Choroid plexus epithelial cell (primary cell): ENCODE results near the gene LRRC23.

Source experiments
- DNase-seq: peaks from one replicate; pipeline ENCODE4 v3.0.0-alpha.2; 2010; ENCODE audit warnings: low read depth
- H3K4me3 ChIP-seq: 2 replicates; pipeline ENCODE4 v1.5.1; 2011; ENCODE audit warnings: low read depth, mild to moderate bottlenecking, control low read depth, low read length, moderate library complexity
- TF ChIP-seq, protein P1 (sequence below): conservative IDR thresholded peaks from 2 replicates; pipeline ENCODE4 v1.5.1; 2011; ENCODE audit warnings: low read depth, mild to moderate bottlenecking, control low read depth, inconsistent platforms, low read length, moderate library complexity

LRRC23 gene

DNA sequence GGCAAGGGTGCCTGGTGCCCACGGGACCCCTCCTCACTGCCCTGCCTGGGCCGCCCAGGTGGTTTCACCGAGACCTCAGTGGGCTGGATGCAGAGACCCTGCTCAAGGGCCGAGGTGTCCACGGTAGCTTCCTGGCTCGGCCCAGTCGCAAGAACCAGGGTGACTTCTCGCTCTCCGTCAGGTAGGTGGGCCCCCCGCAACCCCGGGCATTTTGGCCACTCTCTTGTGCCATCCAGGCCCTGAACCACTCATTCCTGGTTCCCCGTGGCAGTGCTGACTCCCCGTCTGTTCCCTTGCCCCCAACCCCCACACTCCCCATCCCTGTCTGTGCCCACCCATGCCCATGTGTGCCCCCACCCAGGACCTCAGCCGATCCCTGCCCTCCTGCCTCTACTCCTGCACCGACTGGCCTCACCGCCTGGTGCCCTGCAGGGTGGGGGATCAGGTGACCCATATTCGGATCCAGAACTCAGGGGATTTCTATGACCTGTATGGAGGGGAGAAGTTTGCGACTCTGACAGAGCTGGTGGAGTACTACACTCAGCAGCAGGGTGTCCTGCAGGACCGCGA is 47.0 kb downstream of the LRRC23 start:
- TF ChIP-seq, protein P1, sequence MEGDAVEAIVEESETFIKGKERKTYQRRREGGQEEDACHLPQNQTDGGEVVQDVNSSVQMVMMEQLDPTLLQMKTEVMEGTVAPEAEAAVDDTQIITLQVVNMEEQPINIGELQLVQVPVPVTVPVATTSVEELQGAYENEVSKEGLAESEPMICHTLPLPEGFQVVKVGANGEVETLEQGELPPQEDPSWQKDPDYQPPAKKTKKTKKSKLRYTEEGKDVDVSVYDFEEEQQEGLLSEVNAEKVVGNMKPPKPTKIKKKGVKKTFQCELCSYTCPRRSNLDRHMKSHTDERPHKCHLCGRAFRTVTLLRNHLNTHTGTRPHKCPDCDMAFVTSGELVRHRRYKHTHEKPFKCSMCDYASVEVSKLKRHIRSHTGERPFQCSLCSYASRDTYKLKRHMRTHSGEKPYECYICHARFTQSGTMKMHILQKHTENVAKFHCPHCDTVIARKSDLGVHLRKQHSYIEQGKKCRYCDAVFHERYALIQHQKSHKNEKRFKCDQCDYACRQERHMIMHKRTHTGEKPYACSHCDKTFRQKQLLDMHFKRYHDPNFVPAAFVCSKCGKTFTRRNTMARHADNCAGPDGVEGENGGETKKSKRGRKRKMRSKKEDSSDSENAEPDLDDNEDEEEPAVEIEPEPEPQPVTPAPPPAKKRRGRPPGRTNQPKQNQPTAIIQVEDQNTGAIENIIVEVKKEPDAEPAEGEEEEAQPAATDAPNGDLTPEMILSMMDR, result no peak
- H3K4me3 ChIP-seq, result no peak overlapping the region

DNA sequence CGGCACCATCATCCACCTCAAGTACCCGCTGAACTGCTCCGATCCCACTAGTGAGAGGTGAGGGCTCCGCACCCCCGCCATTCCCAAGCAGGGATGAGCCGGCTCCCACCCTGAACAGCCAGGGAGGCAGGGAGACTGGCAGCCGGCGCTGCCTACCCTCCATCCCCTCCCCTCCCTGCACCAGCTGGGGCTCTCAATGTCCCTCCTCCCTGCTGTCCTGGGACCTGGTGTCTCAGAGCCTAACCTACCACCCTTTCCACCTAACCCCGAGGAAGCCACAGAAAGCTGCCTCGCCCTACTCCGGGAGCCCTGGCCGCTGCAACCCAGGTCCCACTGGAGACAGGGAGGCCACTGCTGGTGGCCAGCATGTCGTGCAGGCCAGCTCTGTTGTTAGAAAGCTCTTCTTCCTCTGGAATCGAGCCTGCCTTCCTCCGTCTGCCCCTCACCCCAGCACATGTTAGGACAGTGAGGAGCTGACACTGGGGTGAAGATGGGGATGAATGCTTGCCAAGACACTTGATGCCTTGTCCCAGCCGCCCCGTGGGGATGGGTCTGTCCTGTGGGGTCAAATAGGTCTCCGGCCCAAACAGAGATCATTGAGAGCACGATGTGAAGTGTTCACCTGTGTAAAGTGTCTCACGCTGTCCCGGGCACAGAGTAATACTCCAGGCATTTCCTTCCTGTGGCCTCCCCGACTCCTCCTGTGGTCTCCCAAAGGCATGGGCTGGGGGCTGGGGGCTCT is 47.7 kb downstream of the LRRC23 start:
- TF ChIP-seq, protein P1, result no peak
- no peak for DNase-seq
- H3K4me3 ChIP-seq, result no peak overlapping the region

More for the DNA sequence above, 47.0 kb downstream of the LRRC23 start:
- no peak for DNase-seq

GRCh38 chr12:6952863-6953441 is 48.3 kb downstream of the LRRC23 start:
- TF ChIP-seq, protein P1, result no peak
- H3K4me3 ChIP-seq, result no peak overlapping the region
- DNase-seq, result no peak

- DNase-seq, result peak; percentile 65
- TF ChIP-seq, protein P1, result no peak
Observed at GRCh38 chr12:6953442-6954315, 49.1 kb downstream of the LRRC23 start.

DNA sequence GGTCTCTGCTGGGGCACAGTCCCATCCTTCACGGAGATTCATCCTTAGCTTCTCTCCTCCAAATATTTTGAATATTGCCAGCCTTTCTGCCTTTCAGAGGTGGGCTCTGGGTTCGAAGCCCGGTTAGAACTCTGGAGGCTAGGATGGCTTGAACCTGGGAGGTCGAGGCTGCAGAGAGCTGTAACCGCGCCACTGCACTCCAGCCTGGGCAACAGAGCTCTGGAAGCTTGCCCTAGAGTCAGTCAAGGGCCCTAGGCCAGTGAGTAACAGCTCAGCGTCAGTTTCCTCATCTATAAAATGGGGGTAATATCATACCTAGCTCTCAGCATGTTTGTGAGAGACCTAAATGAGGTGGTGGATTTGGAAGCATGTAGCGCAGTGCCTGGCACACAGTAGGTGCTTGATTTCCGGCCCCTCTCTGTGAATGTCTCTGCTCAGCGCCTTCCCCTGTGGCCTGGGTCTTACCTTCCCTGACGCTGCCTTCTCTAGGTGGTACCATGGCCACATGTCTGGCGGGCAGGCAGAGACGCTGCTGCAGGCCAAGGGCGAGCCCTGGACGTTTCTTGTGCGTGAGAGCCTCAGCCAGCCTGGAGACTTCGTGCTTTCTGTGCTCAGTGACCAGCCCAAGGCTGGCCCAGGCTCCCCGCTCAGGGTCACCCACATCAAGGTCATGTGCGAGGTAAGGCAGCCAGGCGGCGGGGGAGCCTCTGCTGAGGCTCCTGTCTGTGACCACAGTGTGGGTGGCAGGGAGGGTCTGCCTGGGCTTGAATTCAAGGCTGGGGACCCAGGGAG is 49.9 kb downstream of the LRRC23 start:
- no peak for DNase-seq
- H3K4me3 ChIP-seq, result no peak overlapping the region
- TF ChIP-seq, protein P1, result no peak

More at GRCh38 chr12:6953442-6954315, 49.1 kb downstream of the LRRC23 start:
- H3K4me3 ChIP-seq, result no peak overlapping the region
